Activated T-cell treated with anti-CD3 and anti-CD28 coated beads, Interleukin-2, amount 50 U/mL, for 1 hour (primary cell): ENCODE data around the gene SOCS6.
"Not testable (repeated sequence)": the region's sequence is repeated elsewhere in the genome, so short reads cannot be mapped to it uniquely, and the experiment has no call there.

ENCODE experiments used
- DNase-seq: peaks from one replicate; pipeline ENCODE4 v3.0.0-alpha.2; 2020

Gene SOCS6

DNA sequence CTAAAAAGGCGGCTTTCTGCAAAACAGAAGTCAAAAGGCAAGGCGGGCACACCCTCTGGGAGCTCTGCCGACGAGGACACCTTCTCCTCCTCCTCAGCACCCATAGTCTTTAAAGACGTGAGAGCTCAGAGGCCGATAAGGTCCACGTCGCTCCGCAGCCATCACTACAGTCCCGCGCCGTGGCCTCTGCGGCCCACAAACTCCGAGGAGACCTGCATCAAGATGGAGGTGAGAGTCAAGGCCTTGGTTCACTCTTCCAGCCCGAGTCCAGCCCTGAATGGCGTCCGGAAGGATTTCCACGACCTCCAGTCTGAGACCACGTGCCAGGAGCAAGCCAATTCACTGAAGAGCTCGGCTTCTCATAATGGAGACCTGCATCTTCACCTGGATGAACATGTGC lies 36.1 kb downstream of the SOCS6 start:
- DNase-seq, result no peak

GRCh38 chr18:70326255-70326654 lies 37.4 kb downstream of the SOCS6 start:
- no peak for DNase-seq

GRCh38 chr18:70328169-70328568 lies 39.3 kb downstream of the SOCS6 start:
- no peak for DNase-seq

GRCh38 chr18:70329071-70329470 lies 40.2 kb downstream of the SOCS6 start:
- DNase-seq, result no peak

DNA sequence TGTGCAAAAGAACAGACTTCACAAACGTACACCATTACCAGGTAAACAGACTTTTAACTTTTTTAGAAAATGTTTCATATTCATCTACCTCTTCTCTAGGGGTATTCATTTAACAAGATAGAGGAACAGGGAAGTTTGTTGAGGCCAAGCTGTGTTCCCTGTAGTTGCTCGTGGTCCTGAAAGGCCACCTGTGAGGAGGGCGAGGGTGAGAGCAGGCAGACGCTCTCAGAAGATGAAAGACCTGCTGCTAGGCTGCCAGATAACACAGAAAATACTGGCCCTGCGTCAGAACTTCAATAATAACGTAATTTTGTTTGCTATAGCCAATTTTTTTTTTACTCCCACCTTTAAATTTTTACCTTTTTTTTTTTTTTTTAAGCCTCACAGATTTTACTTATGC lies 42.0 kb downstream of the SOCS6 start:
- DNase-seq, result no peak

GRCh38 chr18:70331456-70332097 lies 42.7 kb downstream of the SOCS6 start:
- DNase-seq, result no peak

DNA sequence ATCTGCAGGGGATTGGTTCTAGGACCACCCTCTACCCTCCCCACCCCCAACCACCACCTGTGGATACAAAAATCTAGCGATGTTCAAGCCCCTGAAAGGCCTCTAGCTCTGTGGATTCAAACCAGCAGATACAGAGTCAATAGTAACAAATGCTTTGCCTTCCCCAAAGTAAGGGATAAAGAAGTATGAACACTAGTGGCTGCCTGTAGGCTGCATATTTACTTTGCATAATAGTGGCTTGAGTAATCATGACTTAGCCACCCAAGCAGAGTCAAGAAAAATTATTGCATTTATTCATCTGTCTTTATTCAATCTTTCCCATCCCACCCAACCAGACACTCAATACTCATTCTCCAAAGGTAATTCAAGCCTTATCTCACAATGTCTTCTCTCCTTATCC lies 43.8 kb downstream of the SOCS6 start:
- DNase-seq, result no peak

DNA sequence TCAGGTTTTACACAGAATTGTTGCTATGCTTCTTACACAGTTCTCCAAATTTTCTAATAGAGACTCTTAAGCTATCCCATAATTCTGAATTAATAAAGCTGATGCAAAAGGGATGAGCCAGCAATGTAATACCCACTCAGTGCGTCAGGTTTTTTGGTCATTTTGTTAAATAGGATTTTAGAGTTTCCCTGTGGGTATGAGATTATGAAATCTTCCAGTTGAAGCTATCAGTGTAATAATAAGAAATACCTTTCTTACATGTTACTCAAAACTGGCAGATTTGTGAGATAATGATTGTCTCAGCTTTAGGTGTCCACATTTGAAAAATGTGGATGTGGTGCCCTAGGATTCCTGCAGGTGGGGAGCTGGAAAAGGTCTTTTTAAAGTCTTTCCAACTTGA lies 44.5 kb downstream of the SOCS6 start:
- DNase-seq, result no peak

DNA sequence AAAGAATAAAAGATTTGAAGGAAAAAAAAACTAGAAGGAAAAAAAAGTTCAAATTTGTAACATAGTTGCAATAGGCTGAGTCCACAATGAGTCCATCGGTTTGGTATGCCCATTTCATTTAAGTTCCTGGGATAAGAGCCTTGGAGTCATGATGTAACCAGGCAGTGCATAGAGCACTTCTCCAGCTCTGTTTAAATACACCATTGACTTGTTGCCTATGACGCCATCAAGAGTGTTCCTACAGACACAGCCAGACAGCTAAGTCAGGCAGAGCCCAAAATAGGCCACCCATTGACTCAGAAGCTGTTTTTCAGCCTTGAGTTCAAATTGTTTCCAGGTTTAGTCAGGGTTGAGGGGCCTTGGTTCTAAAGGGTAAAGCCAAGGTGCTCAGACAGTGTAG lies 44.9 kb downstream of the SOCS6 start:
- DNase-seq, result no peak

DNA sequence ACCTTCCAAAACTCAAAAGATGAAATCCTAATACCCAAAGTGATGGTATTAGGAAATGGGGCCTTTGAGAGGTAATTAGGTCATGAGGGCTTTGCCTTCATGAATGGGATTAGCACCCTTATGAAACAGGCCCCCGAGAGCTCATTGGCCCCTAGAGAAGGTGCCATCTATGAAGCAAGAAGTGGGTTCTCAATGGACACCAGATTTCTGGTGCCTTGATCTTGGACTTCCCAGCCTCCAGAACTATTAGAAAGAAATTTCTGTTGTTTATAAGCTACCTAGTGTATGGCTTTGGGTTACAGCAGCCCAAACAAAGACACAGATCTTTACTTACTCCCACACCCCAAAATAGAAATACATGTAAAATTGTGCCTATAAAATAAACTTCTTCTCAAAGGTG lies 45.4 kb downstream of the SOCS6 start:
- DNase-seq, result no peak

- no peak for DNase-seq
Observed at GRCh38 chr18:70334728-70335329, 46.0 kb downstream of the SOCS6 start.

GRCh38 chr18:70335892-70336726 lies 47.3 kb downstream of the SOCS6 start:
- no peak for DNase-seq

- no peak for DNase-seq
Observed at GRCh38 chr18:70337139-70337972, 48.5 kb downstream of the SOCS6 start.

GRCh38 chr18:70338890-70339289 lies 50.0 kb downstream of the SOCS6 start:
- DNase-seq, result no peak

GRCh38 chr18:70339915-70340314 lies 51.1 kb downstream of the SOCS6 start:
- DNase-seq, result no peak

- not testable (repeated sequence) for DNase-seq
Observed at GRCh38 chr18:70348481-70348880, 59.6 kb downstream of the SOCS6 start.

DNA sequence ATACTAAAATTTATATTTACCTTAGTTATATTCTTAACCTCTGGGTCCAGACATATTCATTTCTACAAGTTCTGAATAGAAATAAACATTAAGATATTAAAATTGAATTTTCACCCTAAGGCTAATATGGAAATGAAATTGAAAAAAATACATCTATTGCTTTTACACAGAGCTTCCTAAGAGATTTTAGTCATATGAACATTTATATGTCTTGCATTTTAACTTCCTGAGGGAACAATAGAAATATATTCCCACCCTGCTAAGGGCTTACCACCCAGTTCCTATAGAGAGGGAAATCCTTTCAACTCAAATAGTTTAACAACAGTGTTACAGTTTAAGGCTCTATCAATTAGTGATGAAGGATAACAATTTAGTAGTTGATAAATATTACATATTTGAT lies 60.5 kb downstream of the SOCS6 start:
- DNase-seq, result no peak

DNA sequence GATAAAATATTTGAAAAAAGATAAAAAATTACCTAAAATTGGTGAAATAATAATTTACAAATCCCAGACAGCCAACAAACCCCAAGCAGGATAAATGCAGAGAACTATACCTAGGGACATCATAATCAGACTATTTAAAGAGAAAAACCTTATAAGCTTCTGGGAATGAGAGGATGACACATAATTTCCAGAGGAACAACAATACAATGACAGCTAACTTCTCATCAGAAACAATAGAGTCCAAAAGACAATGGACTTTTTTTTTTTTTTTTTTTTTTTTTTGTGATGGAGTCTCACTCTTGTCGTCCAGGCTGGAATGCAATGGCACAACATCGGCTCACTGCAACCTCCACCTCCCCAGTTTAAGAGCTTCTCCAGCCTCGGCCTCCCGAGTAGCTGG lies 65.2 kb downstream of the SOCS6 start:
- DNase-seq, result no peak

DNA sequence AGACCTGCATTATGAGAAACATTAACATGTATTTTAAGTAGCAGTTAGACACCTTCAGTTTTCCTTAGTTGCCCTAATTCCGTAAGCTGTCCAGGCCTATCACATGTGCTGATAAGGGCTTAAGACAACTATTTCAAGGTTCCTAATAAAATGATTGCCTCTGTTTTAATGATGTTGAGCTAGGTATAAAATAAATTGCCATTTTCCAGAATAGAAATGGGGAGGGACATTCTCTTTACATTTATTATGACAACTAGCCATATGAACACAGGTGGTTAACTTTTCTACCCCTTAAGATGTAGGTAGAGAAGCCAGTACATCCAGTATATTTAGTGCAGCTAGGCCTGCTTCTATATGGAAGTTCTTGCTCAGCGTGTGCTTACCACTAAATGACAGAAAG lies 65.9 kb downstream of the SOCS6 start:
- DNase-seq, result no peak

GRCh38 chr18:70355620-70356385 lies 67.0 kb downstream of the SOCS6 start:
- no peak for DNase-seq

- not testable (repeated sequence) for DNase-seq
Observed at GRCh38 chr18:70358105-70358406, 69.2 kb downstream of the SOCS6 start.

DNA sequence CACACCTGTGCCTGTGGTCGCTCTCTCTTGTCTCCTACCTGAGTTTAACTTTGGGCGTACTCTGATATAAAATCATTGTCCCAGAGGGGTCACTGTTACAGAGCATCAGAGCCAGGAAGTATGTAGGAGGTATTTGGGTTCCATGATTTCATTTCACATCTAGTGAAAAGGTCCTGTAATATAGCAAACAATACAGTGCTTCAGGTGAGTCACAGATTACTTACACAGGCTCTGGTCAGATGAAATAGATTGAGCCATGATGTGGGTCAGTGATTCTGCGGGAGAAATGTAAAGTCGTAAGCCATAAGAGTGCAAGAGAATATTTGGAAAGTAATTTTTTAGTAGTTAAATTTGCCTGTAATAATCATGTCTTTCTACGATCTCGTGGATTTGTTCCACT lies 70.2 kb downstream of the SOCS6 start:
- DNase-seq, result no peak

DNA sequence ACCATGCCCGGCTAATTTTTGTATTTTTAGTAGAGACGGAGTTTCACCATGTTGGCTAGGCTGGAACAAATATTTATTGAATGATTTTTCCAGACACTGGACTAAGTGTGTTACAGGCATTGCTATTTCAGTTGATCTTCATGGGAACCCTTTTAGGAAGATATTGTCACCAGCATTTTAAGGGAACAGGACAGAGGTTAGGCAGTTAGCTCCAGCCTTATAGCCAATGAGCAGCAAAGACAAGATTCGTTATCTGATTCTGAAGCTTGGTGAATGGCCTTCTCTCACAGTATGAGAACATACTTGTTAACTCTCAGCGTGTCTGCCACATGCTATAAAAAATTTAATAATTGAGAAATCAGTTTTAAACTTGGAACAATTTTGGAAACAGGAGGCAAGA lies 73.4 kb downstream of the SOCS6 start:
- DNase-seq, result no peak
